Measurements from ENCODE around the gene FRYL. TPM values are rescaled to one million over a fixed set of nuclear protein-coding genes. Genes with fewer than 3 reads are reported as not detected.

The FRYL gene
- total RNA-seq, 1 experiment from 2014 or later = 53.9 TPM

GRCh38 chr4:48575964-48576363 lies 204.1 kb downstream of the FRYL start:
- Histone ChIP-seq H3K36me3 (ENCODE audit: low read depth) (peaks cover under 1% of the 10 kb centered on the region; the same call in 1 of the 2 replicates), H3K79me2 (ENCODE audit: low read depth) (no peaks in the 10 kb centered on the region), H3F3A (ENCODE audit: insufficient read depth, low read depth) (peaks cover 4% of the 10 kb centered on the region; the same call in 1 of the 2 replicates), H3K4me3 (no peak overlapping the region), H3K4me1 (replicated peaks; ENCODE audit: insufficient read depth) (no peaks in the 10 kb centered on the region), H3K9me2 (ENCODE audit: insufficient read depth) (no peaks in the 10 kb centered on the region), H3K27ac (no peak overlapping the region), H3K27me3 (ENCODE audit: insufficient read depth, low read depth) (no peaks in the 10 kb centered on the region), H4K20me1 (ENCODE audit: insufficient read depth) (no peaks in the 10 kb centered on the region), H3K9me3 (ENCODE audit: insufficient read depth, low read depth) (no peaks in the 10 kb centered on the region), H2AFZ (no peak overlapping the region), H3K4me2 (no peak overlapping the region)
- no peak for DNase-seq
- BruUV-seq (replicated peaks) = no TSS peak
- TF ChIP-seq CTCF (conservative IDR thresholded peaks at IDR 0.05) (no peak), EZH2 (IDR thresholded peaks at IDR 0.05; ENCODE audit: low read depth) (no peak)
- intact Hi-C loops (cut with micrococcal nuclease; ENCODE audit: unreplicated experiment) = loop anchor here (5.0 kb wide), 1 partner anchor 256 kb away; the partner anchor contains the start of gene OCIAD1
- CTCF ChIA-PET = no interaction called here
- POLR2A ChIA-PET (ENCODE audit: unreplicated experiment) = no interaction called here

DNA sequence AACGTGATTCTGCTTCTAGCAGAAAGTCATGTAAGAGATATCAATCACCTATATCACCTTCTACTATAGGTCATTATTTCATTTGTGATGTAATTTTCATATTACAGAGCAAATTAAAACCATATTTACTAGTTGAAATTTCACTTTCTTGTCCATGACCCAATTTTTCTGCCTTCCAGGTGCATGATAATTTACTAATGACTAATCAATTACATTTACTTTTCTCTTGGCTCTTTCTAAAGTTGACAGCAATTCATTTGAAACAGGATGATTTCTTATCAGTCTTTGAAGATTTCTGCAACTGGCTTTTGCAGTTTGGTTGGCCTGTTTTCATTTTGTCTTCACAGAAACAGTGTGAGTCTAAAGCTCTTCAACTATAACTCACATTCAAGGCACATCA lies 208.6 kb downstream of the FRYL start:
- H3K4me1 ChIP-seq (replicated peaks; ENCODE audit: insufficient read depth) = no peaks in the 10 kb centered on the region
- H3K36me3 ChIP-seq (ENCODE audit: low read depth) = peaks cover 7% of the 10 kb centered on the region; the same call in 1 of the 2 replicates
- intact Hi-C loops (cut with micrococcal nuclease; ENCODE audit: unreplicated experiment) = no loop called here
- no peaks in the 10 kb centered on the region for H3K27me3 ChIP-seq (ENCODE audit: insufficient read depth, low read depth)
- CTCF ChIA-PET = no interaction called here
- DNase-seq = no peak
- H3K9me2 ChIP-seq (ENCODE audit: insufficient read depth) = no peaks in the 10 kb centered on the region
- H3K4me3 ChIP-seq = no peak overlapping the region
- TF ChIP-seq EZH2 (IDR thresholded peaks at IDR 0.05; ENCODE audit: low read depth) (no peak), CTCF (conservative IDR thresholded peaks at IDR 0.05) (no peak)
- H3K79me2 ChIP-seq (ENCODE audit: low read depth) = no peaks in the 10 kb centered on the region
- H3K27ac ChIP-seq = no peak overlapping the region
- no peak overlapping the region for H3K4me2 ChIP-seq
- H3K9me3 ChIP-seq (ENCODE audit: insufficient read depth, low read depth) = no peaks in the 10 kb centered on the region
- POLR2A ChIA-PET (ENCODE audit: unreplicated experiment) = no interaction called here
- H3F3A ChIP-seq (ENCODE audit: insufficient read depth, low read depth) = no peaks in the 10 kb centered on the region
- H2AFZ ChIP-seq = no peak overlapping the region
- H4K20me1 ChIP-seq (ENCODE audit: insufficient read depth) = no peaks in the 10 kb centered on the region
- BruUV-seq (replicated peaks) = no TSS peak

DNA sequence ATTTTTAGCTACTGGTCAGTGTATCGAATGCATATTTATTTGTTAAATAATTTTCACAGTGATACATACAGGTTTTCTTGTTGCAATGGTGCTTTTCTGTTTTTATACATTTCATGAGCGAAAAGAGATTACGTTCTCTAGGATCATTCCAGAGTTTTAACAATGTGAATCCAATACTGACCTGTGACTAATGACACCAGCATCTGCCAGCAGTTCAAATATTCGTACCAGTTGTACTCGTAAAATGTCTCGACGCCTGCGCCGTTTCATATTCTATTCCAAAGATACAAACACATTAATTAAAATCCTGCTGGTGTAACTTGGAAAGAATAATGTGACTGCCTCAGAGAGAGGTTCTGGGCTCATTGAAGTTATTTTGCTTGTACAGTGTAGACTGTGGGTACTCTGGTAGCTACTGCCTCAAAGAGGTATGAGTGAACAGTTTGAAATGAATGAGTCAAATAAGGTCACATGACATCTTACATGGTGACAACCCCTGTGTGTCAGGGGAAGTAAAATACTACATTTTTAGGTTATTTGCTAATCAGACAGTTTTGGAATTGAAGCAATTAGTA lies 209.3 kb downstream of the FRYL start:
- no peaks in the 10 kb centered on the region for H3F3A ChIP-seq (ENCODE audit: insufficient read depth, low read depth)
- no peak overlapping the region for H3K4me2 ChIP-seq
- no peak for TF ChIP-seq CTCF (conservative IDR thresholded peaks at IDR 0.05)
- TF ChIP-seq EZH2 (IDR thresholded peaks at IDR 0.05; ENCODE audit: low read depth) = no peak
- no peaks in the 10 kb centered on the region for H3K79me2 ChIP-seq (ENCODE audit: low read depth)
- CTCF ChIA-PET = no interaction called here
- H3K27ac ChIP-seq = no peak overlapping the region
- H3K9me3 ChIP-seq (ENCODE audit: insufficient read depth, low read depth) = no peaks in the 10 kb centered on the region
- peaks cover 7% of the 10 kb centered on the region; the same call in 1 of the 2 replicates for H3K36me3 ChIP-seq (ENCODE audit: low read depth)
- no TSS peak for BruUV-seq (replicated peaks)
- H3K4me3 ChIP-seq = no peak overlapping the region
- H2AFZ ChIP-seq = no peak overlapping the region
- intact Hi-C loops (cut with micrococcal nuclease; ENCODE audit: unreplicated experiment) = no loop called here
- DNase-seq = no peak
- POLR2A ChIA-PET (ENCODE audit: unreplicated experiment) = no interaction called here
- H3K27me3 ChIP-seq (ENCODE audit: insufficient read depth, low read depth) = no peaks in the 10 kb centered on the region
- no peaks in the 10 kb centered on the region for H3K4me1 ChIP-seq (replicated peaks; ENCODE audit: insufficient read depth)
- no peaks in the 10 kb centered on the region for H3K9me2 ChIP-seq (ENCODE audit: insufficient read depth)
- no peaks in the 10 kb centered on the region for H4K20me1 ChIP-seq (ENCODE audit: insufficient read depth)

Data from PC-9 (cell line).